HG02571 (cell line): ENCODE results near the gene SNAP91.
"Not testable (repeated sequence)": the region's sequence is repeated elsewhere in the genome, so short reads cannot be mapped to it uniquely, and the experiment has no call there.

Source experiments
- ATAC-seq: cut with Tn5 transposase; IDR thresholded peaks from one replicate; pipeline ENCODE4 v1.9.1; 2021; ENCODE audit warnings: mild to moderate bottlenecking, moderate library complexity; ENCODE audit not compliant: unreplicated experiment

SNAP91 gene

GRCh38 chr6:83551748-83552147 is 157.2 kb downstream of the SNAP91 start:
- not testable (repeated sequence) for ATAC-seq

- ATAC-seq, result not testable (repeated sequence)
These were observed 158.4 kb downstream of the SNAP91 start for GRCh38 chr6:83550482-83550881.

- no peak for ATAC-seq
These were observed 162.3 kb downstream of the SNAP91 start for GRCh38 chr6:83546636-83547035.

- ATAC-seq, result no peak
These were observed 169.2 kb downstream of the SNAP91 start for GRCh38 chr6:83539678-83540077.

GRCh38 chr6:83536647-83537589 is 172.0 kb downstream of the SNAP91 start:
- ATAC-seq, result no peak

- no peak for ATAC-seq
These were observed 172.8 kb downstream of the SNAP91 start for GRCh38 chr6:83536034-83536646.

- ATAC-seq, result no peak
These were observed 190.0 kb downstream of the SNAP91 start for GRCh38 chr6:83518816-83519480.

GRCh38 chr6:83517500-83517899 is 191.4 kb downstream of the SNAP91 start:
- no peak for ATAC-seq

- ATAC-seq, result peak; percentile 58
These were observed 193.9 kb downstream of the SNAP91 start for GRCh38 chr6:83514866-83515466.

- ATAC-seq, result no peak
These were observed 194.4 kb downstream of the SNAP91 start for GRCh38 chr6:83514466-83514865.

GRCh38 chr6:83511901-83512681 is 196.8 kb downstream of the SNAP91 start, which contains the start of gene PRSS35:
PRSS35 (plus strand) TSS chr6:83512534; CDS start chr6:83523442, 10,908 bp downstream.
- ATAC-seq, result peak; percentile 47

GRCh38 chr6:83511266-83511665 is 197.6 kb downstream of the SNAP91 start:
- no peak for ATAC-seq

- ATAC-seq, result no peak
These were observed 198.1 kb downstream of the SNAP91 start for GRCh38 chr6:83510791-83511190.

GRCh38 chr6:83509441-83509840 is 199.5 kb downstream of the SNAP91 start:
- ATAC-seq, result no peak

GRCh38 chr6:83505356-83505755 is 203.5 kb downstream of the SNAP91 start:
- no peak for ATAC-seq
